Measurements from ENCODE around the gene OR13C5.

The OR13C5 gene

DNA sequence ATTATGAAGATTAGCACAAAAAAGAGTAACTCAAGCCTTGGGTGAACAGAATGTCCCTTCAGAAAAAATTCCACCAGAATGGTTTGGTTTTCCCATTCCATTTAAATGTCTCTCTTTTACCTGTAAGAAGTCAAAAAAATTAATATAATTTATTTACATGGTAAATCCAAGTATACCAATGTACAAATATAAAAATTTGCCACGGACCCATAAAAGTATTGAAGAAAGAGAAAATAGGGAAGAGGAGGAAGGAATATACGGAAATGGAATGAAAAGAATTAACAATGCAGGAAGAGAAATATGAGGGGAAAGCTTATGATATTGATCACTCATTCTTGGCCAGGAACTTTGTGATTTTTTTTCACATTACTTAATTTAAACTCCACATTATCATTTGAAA, 18.9 kb upstream of the OR13C5 start, which contains the start of gene OR13C9:
Gene OR13C9, minus strand, starts transcription at position 101 of the 400 bp plus-strand sequence. Its CDS starts 0 bp downstream, at position 101.
- WGBS: 53% methylated on average over 2 of the region's 2 CpGs
- Histone ChIP-seq H3K23ac (ENCODE audit: low read length in 2 of 2) (no peak within 1 kb of the TSS), H3K79me1 (replicated peaks; ENCODE audit: low read length, poor library complexity, severe bottlenecking) (no peaks in the 10 kb centered on the region), H3K4me3 (ENCODE audit: insufficient read depth in 1 of 2, low read depth in 1 of 2, low read length in 2 of 2) (no peak within 1 kb of the TSS), H4K8ac (ENCODE audit: low read length) (no peak within 1 kb of the TSS), H3K4me2 (ENCODE audit: low read length, poor library complexity, severe bottlenecking) (no peak within 1 kb of the TSS), H2BK5ac (ENCODE audit: low read depth, low read length, poor library complexity, severe bottlenecking) (no peak within 1 kb of the TSS), H2BK120ac (ENCODE audit: low read depth, low read length) (no peak within 1 kb of the TSS), H3K9ac (ENCODE audit: low read length) (no peak within 1 kb of the TSS), H3K4ac (ENCODE audit: low read depth in 1 of 2, low read length in 2 of 2) (no peak within 1 kb of the TSS), H2BK15ac (ENCODE audit: low read depth, poor library complexity, severe bottlenecking) (no peak within 1 kb of the TSS), H3K9me3 (ENCODE audit: control insufficient read depth, low read length) (no peaks in the 10 kb centered on the region), H2AK5ac (ENCODE audit: low read length, severe bottlenecking) (no peak within 1 kb of the TSS), H3K4me1 (ENCODE audit: control insufficient read depth, insufficient read depth, low read depth, low read length) (no peaks in the 10 kb centered on the region), H2AFZ (ENCODE audit: low read depth, low read length) (no peak within 1 kb of the TSS), H3K36me3 (ENCODE audit: control insufficient read depth in 1 of 2, insufficient read depth in 2 of 2, low read depth in 1 of 2, low read length in 2 of 2) (no peaks in the 10 kb centered on the region), H3K18ac (ENCODE audit: low read depth in 1 of 2, low read length in 2 of 2) (no peak within 1 kb of the TSS), H4K91ac (ENCODE audit: low read length) (no peak within 1 kb of the TSS), H3K27ac (ENCODE audit: low read length, poor library complexity, severe bottlenecking) (no peak within 1 kb of the TSS), H2BK12ac (ENCODE audit: low read length in 2 of 2) (no peak within 1 kb of the TSS), H3K14ac (ENCODE audit: low read length in 2 of 2) (no peak within 1 kb of the TSS), H3K27me3 (ENCODE audit: control insufficient read depth in 1 of 2, insufficient read depth in 1 of 2, low read length in 2 of 2) (no peaks in the 10 kb centered on the region)
- DNase-seq: no peak

DNA sequence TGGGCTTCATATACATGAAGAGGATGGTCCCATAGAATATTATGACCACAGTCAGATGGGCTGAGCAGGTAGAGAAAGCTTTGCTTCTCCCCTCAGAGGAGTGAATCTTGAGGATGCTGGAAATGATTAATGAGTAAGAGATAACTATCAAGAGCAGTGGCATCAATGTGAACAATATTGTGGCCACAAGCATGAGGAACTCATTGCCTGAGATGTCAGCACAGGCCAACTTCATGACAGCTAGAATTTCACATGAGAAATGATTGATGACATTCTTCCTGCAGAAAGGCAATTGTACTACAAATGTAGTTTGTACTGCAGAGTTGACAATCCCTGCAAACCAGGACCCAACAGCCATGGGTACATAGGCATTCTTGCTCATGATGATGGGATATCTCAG, 18.2 kb upstream of the OR13C5 start:
- no peak overlapping the region for H3K4ac ChIP-seq (ENCODE audit: low read depth in 1 of 2, low read length in 2 of 2)
- H2BK12ac ChIP-seq (ENCODE audit: low read length in 2 of 2): no peak overlapping the region
- H3K9me3 ChIP-seq (ENCODE audit: control insufficient read depth, low read length): no peaks in the 10 kb centered on the region
- H2AFZ ChIP-seq (ENCODE audit: low read depth, low read length): no peak overlapping the region
- no peak for DNase-seq
- no peak overlapping the region for H3K18ac ChIP-seq (ENCODE audit: low read depth in 1 of 2, low read length in 2 of 2)
- no peak overlapping the region for H2BK5ac ChIP-seq (ENCODE audit: low read depth, low read length, poor library complexity, severe bottlenecking)
- H2BK15ac ChIP-seq (ENCODE audit: low read depth, poor library complexity, severe bottlenecking): no peak overlapping the region
- no peak overlapping the region for H4K8ac ChIP-seq (ENCODE audit: low read length)
- H4K91ac ChIP-seq (ENCODE audit: low read length): no peak overlapping the region
- no peaks in the 10 kb centered on the region for H3K4me1 ChIP-seq (ENCODE audit: control insufficient read depth, insufficient read depth, low read depth, low read length)
- no peak overlapping the region for H2BK120ac ChIP-seq (ENCODE audit: low read depth, low read length)
- no peaks in the 10 kb centered on the region for H3K79me1 ChIP-seq (replicated peaks; ENCODE audit: low read length, poor library complexity, severe bottlenecking)
- H3K27ac ChIP-seq (ENCODE audit: low read length, poor library complexity, severe bottlenecking): no peak overlapping the region
- no peak overlapping the region for H3K4me3 ChIP-seq (ENCODE audit: insufficient read depth in 1 of 2, low read depth in 1 of 2, low read length in 2 of 2)
- H3K23ac ChIP-seq (ENCODE audit: low read length in 2 of 2): no peak overlapping the region
- H3K36me3 ChIP-seq (ENCODE audit: control insufficient read depth in 1 of 2, insufficient read depth in 2 of 2, low read depth in 1 of 2, low read length in 2 of 2): no peaks in the 10 kb centered on the region
- no peak overlapping the region for H3K14ac ChIP-seq (ENCODE audit: low read length in 2 of 2)
- no peaks in the 10 kb centered on the region for H3K27me3 ChIP-seq (ENCODE audit: control insufficient read depth in 1 of 2, insufficient read depth in 1 of 2, low read length in 2 of 2)
- H3K9ac ChIP-seq (ENCODE audit: low read length): no peak overlapping the region
- H2AK5ac ChIP-seq (ENCODE audit: low read length, severe bottlenecking): no peak overlapping the region
- H3K4me2 ChIP-seq (ENCODE audit: low read length, poor library complexity, severe bottlenecking): no peak overlapping the region

DNA sequence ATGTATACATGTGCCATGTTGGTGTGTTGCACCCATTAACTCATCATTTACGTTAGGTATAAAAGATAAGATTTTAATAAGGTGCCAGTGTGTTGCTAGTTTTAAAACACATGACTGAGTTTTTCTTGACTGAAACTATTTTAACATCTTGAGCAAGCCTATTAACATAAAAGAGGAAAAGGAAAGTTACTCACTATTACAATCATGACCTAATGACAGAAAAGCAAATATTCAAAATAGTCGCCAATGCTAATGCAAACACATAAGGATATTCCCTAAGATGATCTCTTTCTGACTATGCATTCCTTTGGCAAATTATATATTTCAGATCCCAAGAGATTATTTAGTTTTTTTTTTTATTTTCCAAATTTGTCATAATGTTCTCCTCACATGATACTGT, 12.0 kb upstream of the OR13C5 start:
- no peak overlapping the region for H2BK15ac ChIP-seq (ENCODE audit: low read depth, poor library complexity, severe bottlenecking)
- H3K9ac ChIP-seq (ENCODE audit: low read length): no peak overlapping the region
- H3K27ac ChIP-seq (ENCODE audit: low read length, poor library complexity, severe bottlenecking): no peak overlapping the region
- no peak overlapping the region for H2BK5ac ChIP-seq (ENCODE audit: low read depth, low read length, poor library complexity, severe bottlenecking)
- H3K4me3 ChIP-seq (ENCODE audit: insufficient read depth in 1 of 2, low read depth in 1 of 2, low read length in 2 of 2): no peak overlapping the region
- WGBS: 100% methylated on average over 1 of the region's 2 CpGs
- no peak overlapping the region for H4K91ac ChIP-seq (ENCODE audit: low read length)
- H3K23ac ChIP-seq (ENCODE audit: low read length in 2 of 2): no peak overlapping the region
- no peaks in the 10 kb centered on the region for H3K27me3 ChIP-seq (ENCODE audit: control insufficient read depth in 1 of 2, insufficient read depth in 1 of 2, low read length in 2 of 2)
- H3K4me1 ChIP-seq (ENCODE audit: control insufficient read depth, insufficient read depth, low read depth, low read length): no peaks in the 10 kb centered on the region
- H3K4ac ChIP-seq (ENCODE audit: low read depth in 1 of 2, low read length in 2 of 2): no peak overlapping the region
- no peak overlapping the region for H4K8ac ChIP-seq (ENCODE audit: low read length)
- no peak overlapping the region for H2AFZ ChIP-seq (ENCODE audit: low read depth, low read length)
- H3K14ac ChIP-seq (ENCODE audit: low read length in 2 of 2): no peak overlapping the region
- no peaks in the 10 kb centered on the region for H3K9me3 ChIP-seq (ENCODE audit: control insufficient read depth, low read length)
- no peaks in the 10 kb centered on the region for H3K36me3 ChIP-seq (ENCODE audit: control insufficient read depth in 1 of 2, insufficient read depth in 2 of 2, low read depth in 1 of 2, low read length in 2 of 2)
- no peak overlapping the region for H2AK5ac ChIP-seq (ENCODE audit: low read length, severe bottlenecking)
- no peak for DNase-seq
- no peak overlapping the region for H2BK120ac ChIP-seq (ENCODE audit: low read depth, low read length)
- H3K4me2 ChIP-seq (ENCODE audit: low read length, poor library complexity, severe bottlenecking): no peak overlapping the region
- no peaks in the 10 kb centered on the region for H3K79me1 ChIP-seq (replicated peaks; ENCODE audit: low read length, poor library complexity, severe bottlenecking)
- H3K18ac ChIP-seq (ENCODE audit: low read depth in 1 of 2, low read length in 2 of 2): no peak overlapping the region
- H2BK12ac ChIP-seq (ENCODE audit: low read length in 2 of 2): no peak overlapping the region

DNA sequence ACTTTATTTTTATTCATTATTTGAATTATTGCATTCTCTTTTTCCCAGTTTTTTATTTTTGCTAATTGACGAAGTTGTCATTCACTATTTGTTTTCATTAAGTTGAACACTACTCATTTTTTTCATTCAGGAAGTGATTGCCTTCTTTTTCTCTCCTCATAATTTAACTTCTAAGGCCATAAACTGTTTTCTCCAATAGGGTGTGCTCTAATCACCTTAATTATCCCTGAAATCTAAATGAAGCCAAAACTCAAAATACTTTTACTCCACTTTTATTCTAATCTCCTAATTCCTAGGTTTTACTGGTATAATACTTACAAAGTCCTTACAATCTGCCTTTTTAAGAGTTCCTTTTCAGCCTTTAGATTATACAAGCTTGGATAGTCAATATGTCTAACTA, 9.1 kb upstream of the OR13C5 start:
- WGBS: 0% methylated on average over 1 of the region's 1 CpG
- H3K27ac ChIP-seq (ENCODE audit: low read length, poor library complexity, severe bottlenecking): no peak overlapping the region
- no peak overlapping the region for H2BK15ac ChIP-seq (ENCODE audit: low read depth, poor library complexity, severe bottlenecking)

More for the DNA sequence above, 9.1 kb upstream of the OR13C5 start:
- Histone ChIP-seq H3K27me3 (ENCODE audit: control insufficient read depth in 1 of 2, insufficient read depth in 1 of 2, low read length in 2 of 2) (no peaks in the 10 kb centered on the region), H2BK12ac (ENCODE audit: low read length in 2 of 2) (no peak overlapping the region), H3K9ac (ENCODE audit: low read length) (no peak overlapping the region), H3K4ac (ENCODE audit: low read depth in 1 of 2, low read length in 2 of 2) (no peak overlapping the region), H2AFZ (ENCODE audit: low read depth, low read length) (no peak overlapping the region), H3K4me3 (ENCODE audit: insufficient read depth in 1 of 2, low read depth in 1 of 2, low read length in 2 of 2) (no peak overlapping the region), H2BK120ac (ENCODE audit: low read depth, low read length) (no peak overlapping the region), H3K18ac (ENCODE audit: low read depth in 1 of 2, low read length in 2 of 2) (no peak overlapping the region), H3K23ac (ENCODE audit: low read length in 2 of 2) (no peak overlapping the region), H4K91ac (ENCODE audit: low read length) (no peak overlapping the region), H3K36me3 (ENCODE audit: control insufficient read depth in 1 of 2, insufficient read depth in 2 of 2, low read depth in 1 of 2, low read length in 2 of 2) (no peaks in the 10 kb centered on the region), H3K9me3 (ENCODE audit: control insufficient read depth, low read length) (no peaks in the 10 kb centered on the region), H3K4me2 (ENCODE audit: low read length, poor library complexity, severe bottlenecking) (no peak overlapping the region), H3K4me1 (ENCODE audit: control insufficient read depth, insufficient read depth, low read depth, low read length) (no peaks in the 10 kb centered on the region), H3K14ac (ENCODE audit: low read length in 2 of 2) (no peak overlapping the region), H2AK5ac (ENCODE audit: low read length, severe bottlenecking) (no peak overlapping the region), H4K8ac (ENCODE audit: low read length) (no peak overlapping the region), H3K79me1 (replicated peaks; ENCODE audit: low read length, poor library complexity, severe bottlenecking) (no peaks in the 10 kb centered on the region), H2BK5ac (ENCODE audit: low read depth, low read length, poor library complexity, severe bottlenecking) (no peak overlapping the region)
- no peak for DNase-seq
